ENCODE measurements around the gene TLNRD1. TPM values are rescaled to one million over a fixed set of nuclear protein-coding genes. Genes with fewer than 3 reads are reported as not detected.

Gene TLNRD1
- total and polyA plus RNA-seq, 11 donors, result 3.2 to 30.8 (median 7.9) TPM

DNA sequence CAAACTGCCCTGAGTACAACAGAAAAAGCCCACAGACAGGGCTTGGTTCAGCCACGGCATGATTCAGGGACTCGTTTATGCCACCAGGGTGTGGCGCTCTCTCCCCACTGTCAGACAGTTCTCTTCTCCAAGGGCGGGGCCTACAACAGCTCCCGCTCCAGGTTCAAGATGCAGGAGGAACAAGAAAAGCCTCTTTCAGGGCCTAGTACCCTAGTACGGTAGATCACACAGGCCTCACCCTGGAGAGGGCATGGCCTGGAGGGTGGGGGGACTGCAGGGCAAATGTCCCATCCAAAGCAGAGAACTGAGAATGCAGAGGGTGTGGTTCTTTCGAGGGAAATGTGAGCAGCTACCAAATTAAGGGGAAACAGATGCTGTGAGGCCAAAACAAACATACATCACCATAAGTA, 23.1 kb upstream of the TLNRD1 start:
- Histone ChIP-seq H3K4me1 (peaks cover 0 to 39% (median 7%) of the 10 kb centered on the region in 12 donors), H3K27me3 (no peaks in the 10 kb centered on the region), H3K9me3 (no peaks in the 10 kb centered on the region), H3K27ac (no peak overlapping the region), H3K4me3 (no peak overlapping the region), H3K36me3 (peaks cover 0 to 73% (median 49%) of the 10 kb centered on the region in 9 donors)
- WGBS, 4 donors, result 45 to 52% (median 48%) methylated on average over 7 of the region's 7 CpGs
- ATAC-seq (peak; percentile 34 to 80 (median 72)), DNase-seq (peak; percentile 50 to 69 (median 53))
- intact Hi-C loops (cut with DNase I), result loop anchor here in 8 of 10 donors (2.0 to 10.0 kb wide), 6 partner anchors 130 to 413 kb away; no protein-coding TSS in a partner anchor
- TF ChIP-seq POLR2A (IDR thresholded peaks at IDR 0.05), result no peak
- TF ChIP-seq, protein P1, sequence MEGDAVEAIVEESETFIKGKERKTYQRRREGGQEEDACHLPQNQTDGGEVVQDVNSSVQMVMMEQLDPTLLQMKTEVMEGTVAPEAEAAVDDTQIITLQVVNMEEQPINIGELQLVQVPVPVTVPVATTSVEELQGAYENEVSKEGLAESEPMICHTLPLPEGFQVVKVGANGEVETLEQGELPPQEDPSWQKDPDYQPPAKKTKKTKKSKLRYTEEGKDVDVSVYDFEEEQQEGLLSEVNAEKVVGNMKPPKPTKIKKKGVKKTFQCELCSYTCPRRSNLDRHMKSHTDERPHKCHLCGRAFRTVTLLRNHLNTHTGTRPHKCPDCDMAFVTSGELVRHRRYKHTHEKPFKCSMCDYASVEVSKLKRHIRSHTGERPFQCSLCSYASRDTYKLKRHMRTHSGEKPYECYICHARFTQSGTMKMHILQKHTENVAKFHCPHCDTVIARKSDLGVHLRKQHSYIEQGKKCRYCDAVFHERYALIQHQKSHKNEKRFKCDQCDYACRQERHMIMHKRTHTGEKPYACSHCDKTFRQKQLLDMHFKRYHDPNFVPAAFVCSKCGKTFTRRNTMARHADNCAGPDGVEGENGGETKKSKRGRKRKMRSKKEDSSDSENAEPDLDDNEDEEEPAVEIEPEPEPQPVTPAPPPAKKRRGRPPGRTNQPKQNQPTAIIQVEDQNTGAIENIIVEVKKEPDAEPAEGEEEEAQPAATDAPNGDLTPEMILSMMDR (IDR thresholded peaks at IDR 0.05), result peak; percentile 35 to 65 (median 56)

DNA sequence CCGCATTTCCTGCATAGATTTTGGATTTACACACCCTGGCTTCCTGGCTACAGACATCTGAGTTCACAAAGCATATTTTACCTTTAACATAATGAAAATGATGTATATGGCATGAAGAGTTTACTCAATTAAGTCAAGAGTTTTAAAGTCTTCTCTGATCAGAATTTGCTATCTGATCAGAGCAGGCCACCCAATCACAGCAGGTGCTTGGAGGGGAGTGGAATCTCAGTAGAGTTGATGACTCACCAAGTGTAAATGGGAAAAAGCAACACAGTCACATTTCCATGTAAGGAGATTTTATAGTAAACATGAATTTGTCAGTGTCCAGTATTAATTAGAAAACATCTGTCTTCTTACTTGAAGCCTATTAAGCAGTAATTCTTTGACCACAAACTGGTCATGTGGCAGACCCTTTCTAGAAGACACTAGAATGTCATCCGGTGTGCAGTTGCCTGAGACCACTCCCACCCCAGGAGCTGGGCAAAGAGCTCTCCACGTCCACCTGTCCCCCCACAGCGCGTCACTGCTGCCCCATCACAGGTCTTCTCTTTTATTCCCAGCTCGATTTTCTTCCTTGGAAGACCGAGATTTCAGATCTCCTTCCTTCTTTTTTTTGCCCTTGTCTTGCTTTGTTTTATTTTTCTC, 21.9 kb upstream of the TLNRD1 start:
- no peak for TF ChIP-seq POLR2A (IDR thresholded peaks at IDR 0.05)
- H3K27ac ChIP-seq, result no peak overlapping the region
- 90 to 94% (median 91%) methylated on average over 7 of the region's 7 CpGs for WGBS, 4 donors

DNA sequence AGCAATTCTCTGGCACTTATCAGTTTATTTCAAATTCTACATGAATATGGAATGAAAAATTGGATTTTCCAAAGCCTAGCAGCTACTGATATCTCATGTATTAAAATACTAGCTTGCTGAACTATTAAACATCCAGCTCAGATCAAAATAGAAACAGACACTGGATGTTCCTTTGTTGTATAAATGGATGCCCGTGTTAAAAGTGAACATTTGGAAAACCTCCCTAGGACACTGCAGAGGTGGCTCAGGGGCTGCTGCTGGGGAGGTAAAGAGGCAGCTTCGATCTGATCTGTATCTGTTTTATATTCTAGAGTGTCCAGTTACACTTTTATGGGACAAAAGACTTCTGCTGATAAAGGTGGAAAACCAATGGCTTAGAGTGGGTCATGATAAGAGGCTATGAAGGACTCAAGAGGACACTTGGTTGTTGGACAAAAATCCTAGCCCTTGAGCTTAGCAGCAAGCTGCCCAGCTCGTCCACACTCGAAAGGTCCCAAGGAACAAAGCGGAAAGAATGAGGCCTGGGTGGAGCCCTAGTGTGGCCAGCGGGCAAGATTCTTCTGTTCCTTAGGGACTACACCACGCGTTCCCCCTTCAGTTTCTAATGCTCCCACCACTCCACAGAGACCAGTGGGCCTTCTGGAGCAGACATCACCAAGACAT, 21.1 kb upstream of the TLNRD1 start:
- peaks cover 0 to 41% (median 12%) of the 10 kb centered on the region in 12 donors for H3K4me1 ChIP-seq
- 65 to 71% (median 67%) methylated on average over 8 of the region's 8 CpGs for WGBS, 4 donors
- no peak overlapping the region for H3K4me3 ChIP-seq
- DNase-seq, result no peak
- H3K27ac ChIP-seq, result peak overlapping the region in 2 of 12 donors; percentile 17 to 24
- intact Hi-C loops (cut with DNase I), result loop anchor here in 8 of 10 donors (5.0 to 10.0 kb wide), 5 partner anchors 128 to 415 kb away; no protein-coding TSS in a partner anchor
- no peaks in the 10 kb centered on the region for H3K9me3 ChIP-seq
- peaks cover 0 to 71% (median 52%) of the 10 kb centered on the region in 9 donors for H3K36me3 ChIP-seq
- no peaks in the 10 kb centered on the region for H3K27me3 ChIP-seq
- TF ChIP-seq POLR2A (IDR thresholded peaks at IDR 0.05), result no peak
- TF ChIP-seq, protein P1 (IDR thresholded peaks at IDR 0.05), result no peak
- ATAC-seq, result peak; percentile 27 to 54 (median 38)

More for the DNA sequence above, 21.9 kb upstream of the TLNRD1 start:
- Histone ChIP-seq H3K4me3 (no peak overlapping the region), H3K36me3 (peaks cover 0 to 71% (median 52%) of the 10 kb centered on the region in 9 donors), H3K27me3 (no peaks in the 10 kb centered on the region), H3K9me3 (no peaks in the 10 kb centered on the region), H3K4me1 (peaks cover 0 to 39% (median 8%) of the 10 kb centered on the region in 12 donors)
- no peak for ATAC-seq
- DNase-seq, result no peak
- intact Hi-C loops (cut with DNase I), result loop anchor here in 8 of 10 donors (5.0 to 10.0 kb wide), 5 partner anchors 128 to 414 kb away; no protein-coding TSS in a partner anchor

DNA sequence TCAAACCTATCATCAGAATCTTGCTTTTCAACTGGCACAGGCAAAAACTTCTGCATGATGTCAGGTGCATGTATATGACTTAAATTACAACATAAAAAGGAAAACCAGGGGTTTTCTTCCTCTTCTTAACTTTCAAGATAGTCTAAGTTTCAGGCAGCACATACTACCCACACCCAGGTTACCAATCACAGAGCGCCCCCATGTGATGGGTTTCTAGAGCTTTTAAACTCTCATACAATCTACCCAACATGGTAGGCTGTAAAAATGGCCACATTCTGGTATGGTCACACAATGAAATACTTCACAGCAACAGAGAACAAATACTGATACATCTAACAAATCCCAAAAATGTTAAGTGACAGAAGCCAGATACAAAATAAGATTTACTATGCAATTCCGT, 18.5 kb upstream of the TLNRD1 start:
- H3K4me1 ChIP-seq, result peaks cover 0 to 54% (median 35%) of the 10 kb centered on the region in 12 donors
- WGBS, 4 donors, result 93 to 100% (median 93%) methylated on average over 2 of the region's 2 CpGs
- DNase-seq (no peak), ATAC-seq (no peak)
- H3K27ac ChIP-seq, result no peak overlapping the region
- H3K9me3 ChIP-seq, result no peaks in the 10 kb centered on the region
- intact Hi-C loops (cut with DNase I), result loop anchor here in 1 of 10 donors (10.0 kb wide), 1 partner anchor 283 kb away; no protein-coding TSS in a partner anchor
- peaks cover 0 to 58% (median 41%) of the 10 kb centered on the region in 9 donors for H3K36me3 ChIP-seq
- H3K4me3 ChIP-seq, result no peak overlapping the region
- no peaks in the 10 kb centered on the region for H3K27me3 ChIP-seq
- TF ChIP-seq, protein P1 (IDR thresholded peaks at IDR 0.05), result no peak
- no peak for TF ChIP-seq POLR2A (IDR thresholded peaks at IDR 0.05)
